B cell (primary cell): Measurements from ENCODE around the gene PCDHGB1. TPM values are rescaled to one million over a fixed set of nuclear protein-coding genes. Genes with fewer than 3 reads are reported as not detected.
A peak's percentile ranks its signal among the peaks of the same experiment; 100 is the strongest.

Source experiments
- ATAC-seq: fragments of 200-7000 bp; cut with Tn5 transposase; one replicate; pipeline ENCODE4 v1.10.0; 2021; ENCODE audit warnings: low read depth, mild to moderate bottlenecking, moderate number of reproducible peaks, moderate library complexity
- CTCF ChIA-PET: fragments of 350-600 bp; sonication (Branson Sonifier 250); formaldehyde crosslinking; loops from one replicate; lab custom pipeline; 2021; ENCODE audit warnings: antibody characterized with exemption, inconsistent platforms; lab: Charles Lee
- POLR2A ChIA-PET: fragments of 350-600 bp; sonication (Branson Sonifier 250); formaldehyde crosslinking; loops from one replicate; lab custom pipeline; 2021; ENCODE audit warnings: antibody characterized with exemption; lab: Charles Lee
- DNase-seq: peaks from one replicate; pipeline ENCODE4 v3.0.0; 2013
- H2AFZ ChIP-seq: 2 replicates; pipeline ENCODE4 v1.6.1; 2012; ENCODE audit warnings: mild to moderate bottlenecking, low read depth, low read length; ENCODE audit not compliant: insufficient read depth, poor library complexity, severe bottlenecking
- H3K27ac ChIP-seq, 2 donors: 1 replicate in 1 of 2; 2 replicates in 1 of 2; pipeline ENCODE4 v1.5.1; 2012 to 2013; ENCODE audit warnings: low read length in 2 of 2, mild to moderate bottlenecking in 2 of 2, moderate library complexity in 1 of 2
- H3K27me3 ChIP-seq, 4 experiments: fragments of 200-600 bp in 1 of 4; sonication (generic) in 1 of 4; replicated peaks in 1 of 4; 1 replicate in 2 of 4; 2 replicates in 2 of 4; pipeline versions ENCODE4 v1.6.1 to v1.7.0; 2013 to 2016; ENCODE audit warnings: low read length in 3 of 4, mild to moderate bottlenecking in 2 of 4, mixed read lengths in 1 of 4, moderate library complexity in 1 of 4; ENCODE audit not compliant: insufficient read depth in 4 of 4, control insufficient read depth in 3 of 4; ENCODE audit errors: control extremely low read depth in 1 of 4
- H3K36me3 ChIP-seq, 2 experiments: replicated peaks in 1 of 2; 1 replicate in 1 of 2; 2 replicates in 1 of 2; pipeline versions ENCODE4 v1.6.1 to v1.7.1; 2013; ENCODE audit warnings: low read length in 1 of 2; ENCODE audit not compliant: insufficient read depth in 2 of 2, control insufficient read depth in 1 of 2; ENCODE audit errors: control extremely low read depth in 1 of 2, extremely low read depth in 1 of 2
- H3K4me1 ChIP-seq, 2 donors: fragments of 200-600 bp in 1 of 2; sonication (generic) in 1 of 2; 1 replicate in 1 of 2; 2 replicates in 1 of 2; pipeline versions ENCODE4 v1.5.1 to v1.6.1; 2013 to 2017; ENCODE audit warnings: low read length in 2 of 2; ENCODE audit not compliant: control insufficient read depth in 2 of 2, insufficient read depth in 2 of 2
- H3K4me2 ChIP-seq: replicated peaks from 2 replicates; pipeline ENCODE3; 2012; ENCODE audit warnings: mild to moderate bottlenecking, low read depth, low read length; ENCODE audit not compliant: poor library complexity, severe bottlenecking
- H3K4me3 ChIP-seq, 5 experiments: fragments of 200-600 bp in 1 of 5; sonication (generic) in 1 of 5; 1 replicate in 3 of 5; 2 replicates in 2 of 5; pipeline versions ENCODE4 v1.5.1 to v1.7.0; 2011 to 2016; ENCODE audit warnings: low read length in 4 of 5, mild to moderate bottlenecking in 4 of 5, low read depth in 2 of 5, control low read depth in 1 of 5, moderate library complexity in 1 of 5; ENCODE audit not compliant: insufficient read depth in 1 of 5; ENCODE audit errors: control extremely low read depth in 1 of 5, extremely low read depth in 1 of 5
- H3K79me2 ChIP-seq: fragments of 200-600 bp; sonication (generic); one replicate; pipeline ENCODE4 v1.6.0; 2016; ENCODE audit warnings: low read length; ENCODE audit not compliant: control insufficient read depth, insufficient read depth
- H3K9ac ChIP-seq: fragments of 200-600 bp; sonication (generic); 2 replicates; pipeline ENCODE4 v1.6.1; 2017; ENCODE audit warnings: mild to moderate bottlenecking, low read length, moderate library complexity
- H3K9me3 ChIP-seq, 3 donors: one replicate each; pipeline versions ENCODE4 v1.6.1 to v1.7.1; 2013; ENCODE audit warnings: low read length in 2 of 3; ENCODE audit not compliant: control insufficient read depth in 2 of 3, insufficient read depth in 1 of 3; ENCODE audit errors: control extremely low read depth in 1 of 3
- H4K20me1 ChIP-seq: 2 replicates; pipeline ENCODE4 v1.6.0; 2012; ENCODE audit warnings: mild to moderate bottlenecking, low read length; ENCODE audit not compliant: insufficient read depth, control insufficient read depth, poor library complexity, severe bottlenecking
- H3K27ac Mint-ChIP-seq: one replicate; pipeline ENCODE4 v1.8.0; 2021; ENCODE audit warnings: mixed read lengths
- H3K27me3 Mint-ChIP-seq: one replicate; pipeline ENCODE4 v1.8.0; 2021; ENCODE audit warnings: mixed read lengths
- H3K4me1 Mint-ChIP-seq: one replicate; pipeline ENCODE4 v1.8.0; 2021; ENCODE audit warnings: mixed read lengths
- H3K4me3 Mint-ChIP-seq: one replicate; pipeline ENCODE4 v1.8.0; 2021; ENCODE audit warnings: mixed read lengths
- H3K9me3 Mint-ChIP-seq: one replicate; pipeline ENCODE4 v1.8.0; 2022; ENCODE audit warnings: mixed read lengths; ENCODE audit not compliant: insufficient read depth
- CTCF ChIP-seq: fragments of 200-600 bp; IDR thresholded peaks from one replicate; pipeline ENCODE4 v1.8.0; 2022; ENCODE audit warnings: antibody characterized with exemption, mild to moderate bottlenecking
- EZH2 ChIP-seq: IDR thresholded peaks from 2 replicates; pipeline ENCODE4 v1.6.1; 2012; ENCODE audit warnings: borderline replicate concordance, low read depth, mild to moderate bottlenecking, moderate library complexity, low read length; ENCODE audit not compliant: insufficient read depth, poor library complexity, severe bottlenecking
- WGBS: methylation state at CpG from one replicate; pipeline ENCODE4 v1.1.5; 2013; ENCODE audit warnings: missing lambda C conversion rate; ENCODE audit not compliant: insufficient coverage; 5-methylcytosine and 5-hydroxymethylcytosine counted together
- intact Hi-C: fragments of 100-400 bp; cut with micrococcal nuclease; formaldehyde crosslinking; loops from one replicate; pipeline ENCODE4 v1.10.0; 2022
- polyA plus RNA-seq: library from polyadenylated mRNA; depleted of rRNA; stranded (reverse); fragments of >200 nt; gene quantifications from 2 replicates; pipeline ENCODE4 v1.2.3, GENCODE V29; 2012
- total RNA-seq, 2 donors: library from RNA; stranded (reverse); fragments of 120-200 nt in 1 of 2; gene quantifications; 1 replicate in 1 of 2; 2 replicates in 1 of 2; pipeline versions ENCODE4 v1.2.3 to v1.2.4, GENCODE V29; 2013 to 2022

Gene PCDHGB1
- total and polyA plus RNA-seq, 2 donors (not counting 1 experiment from before 2014, with no cell fraction given), result 0.10 to 0.69 TPM

GRCh38 chr5:141351591-141351990 is 1.7 kb downstream of the PCDHGB1 start:
- POLR2A ChIA-PET, result no interaction called here
- no peak for ATAC-seq
- H3K9me3 ChIP-seq, result peaks cover 2 to 48% (median 24%) of the 10 kb centered on the region in 3 donors
- Mint-ChIP-seq H3K4me3 (no peak overlapping the region), H3K27ac (no peak overlapping the region), H3K4me1 (peaks cover 3% of the 10 kb centered on the region), H3K9me3 (peaks cover 10% of the 10 kb centered on the region), H3K27me3 (peaks cover 60% of the 10 kb centered on the region)
- intact Hi-C loops, result no loop called here
- no peaks in the 10 kb centered on the region for H3K4me1 ChIP-seq
- no peak overlapping the region for H3K4me2 ChIP-seq
- no peak overlapping the region for H2AFZ ChIP-seq
- no peak for DNase-seq
- H3K79me2 ChIP-seq, result no peaks in the 10 kb centered on the region
- H3K9ac ChIP-seq, result no peak overlapping the region
- H3K27me3 ChIP-seq, result peaks cover 0 to 58% (median 29%) of the 10 kb centered on the region in 4 experiments
- no peak for TF ChIP-seq EZH2
- TF ChIP-seq CTCF, result no peak
- no peaks in the 10 kb centered on the region for H3K36me3 ChIP-seq
- no peak overlapping the region for H3K27ac ChIP-seq
- 44% methylated on average over 24 of the region's 36 CpGs for WGBS
- CTCF ChIA-PET, result no interaction called here
- H4K20me1 ChIP-seq, result no peaks in the 10 kb centered on the region
- H3K4me3 ChIP-seq, result no peak overlapping the region

- 32% methylated on average over 29 of the region's 29 CpGs for WGBS
These were observed 5.1 kb downstream of the PCDHGB1 start, which contains the start of gene PCDHGA4 for GRCh38 chr5:141354900-141355469. Gene PCDHGA4, plus strand, starts transcription at chr5:141355021. Its CDS starts 87 bp downstream, at chr5:141355108.

More at GRCh38 chr5:141354900-141355469, 5.1 kb downstream of the PCDHGB1 start, which contains the start of gene PCDHGA4:
- Mint-ChIP-seq H3K27ac (no peak within 1 kb of the TSS), H3K4me3 (no peak within 1 kb of the TSS), H3K9me3 (peaks cover 12% of the 10 kb centered on the region), H3K27me3 (peaks cover 54% of the 10 kb centered on the region), H3K4me1 (peaks cover 2% of the 10 kb centered on the region)
- ChIA-PET POLR2A (no interaction called here), CTCF (interaction anchor here (1.1 to 1.6 kb wide), 2 partner anchors 202 to 211 kb away, joined by 3 to 4 read pairs; no protein-coding TSS in a partner anchor)
- DNase-seq, result no peak
- Histone ChIP-seq H3K27me3 (peaks cover 0 to 58% (median 33%) of the 10 kb centered on the region in 4 experiments), H3K9me3 (peaks cover 2 to 48% (median 26%) of the 10 kb centered on the region in 3 donors), H3K4me1 (no peaks in the 10 kb centered on the region), H3K4me3 (no peak within 1 kb of the TSS), H3K9ac (no peak within 1 kb of the TSS), H2AFZ (peak within 1 kb of the TSS; percentile 20), H3K79me2 (no peaks in the 10 kb centered on the region), H3K4me2 (no peak within 1 kb of the TSS), H3K36me3 (no peaks in the 10 kb centered on the region), H3K27ac (no peak within 1 kb of the TSS), H4K20me1 (no peaks in the 10 kb centered on the region)
- TF ChIP-seq CTCF (peak; percentile 58), EZH2 (no peak)
- intact Hi-C loops, result no loop called here
- no peak for ATAC-seq
